Mesenchymal stem cell (in vitro differentiated cells and primary cell): Measurements from ENCODE around the gene NOD2.
A peak's percentile ranks its signal among the peaks of the same experiment; 100 is the strongest.

Experiments
- DNase-seq: peaks from one replicate; pipeline ENCODE4 v3.0.0-alpha.2; 2013
- H2AFZ ChIP-seq: one replicate; pipeline ENCODE4 v1.6.1; 2013; ENCODE audit warnings: low read depth, mild to moderate bottlenecking, control low read depth, inconsistent platforms, low read length, moderate library complexity
- H2AK5ac ChIP-seq: 2 replicates; pipeline ENCODE4 v1.6.1; 2013; ENCODE audit warnings: low read length, moderate library complexity, mild to moderate bottlenecking, inconsistent platforms; ENCODE audit not compliant: severe bottlenecking
- H2BK120ac ChIP-seq: one replicate; pipeline ENCODE4 v1.6.1; 2013; ENCODE audit warnings: low read depth, mild to moderate bottlenecking, inconsistent platforms, low read length, moderate library complexity
- H2BK12ac ChIP-seq, 2 experiments: one replicate each; pipeline ENCODE4 v1.6.1; 2013; ENCODE audit warnings: inconsistent platforms in 2 of 2, low read length in 2 of 2, mild to moderate bottlenecking in 2 of 2, moderate library complexity in 2 of 2, control low read depth in 1 of 2
- H2BK15ac ChIP-seq: one replicate; pipeline ENCODE4 v1.6.1; 2013; ENCODE audit warnings: mild to moderate bottlenecking, low read depth, inconsistent platforms; ENCODE audit not compliant: poor library complexity, severe bottlenecking
- H2BK5ac ChIP-seq: 2 replicates; pipeline ENCODE4 v1.6.1; 2013; ENCODE audit warnings: low read depth, mild to moderate bottlenecking, low read length, control low read depth, inconsistent platforms; ENCODE audit not compliant: poor library complexity, severe bottlenecking
- H3K14ac ChIP-seq, 2 experiments: one replicate each; pipeline ENCODE4 v1.6.1; 2013; ENCODE audit warnings: inconsistent platforms in 2 of 2, low read length in 2 of 2, control low read depth in 1 of 2, mild to moderate bottlenecking in 1 of 2, moderate library complexity in 1 of 2
- H3K18ac ChIP-seq, 2 experiments: one replicate each; pipeline ENCODE4 v1.6.1; 2013; ENCODE audit warnings: inconsistent platforms in 2 of 2, low read length in 2 of 2, control low read depth in 1 of 2, low read depth in 1 of 2, mild to moderate bottlenecking in 1 of 2
- H3K23ac ChIP-seq, 2 experiments: one replicate each; pipeline ENCODE4 v1.6.1; 2013; ENCODE audit warnings: inconsistent platforms in 2 of 2, low read length in 2 of 2, mild to moderate bottlenecking in 2 of 2, moderate library complexity in 2 of 2, control low read depth in 1 of 2
- H3K27ac ChIP-seq: 2 replicates; pipeline ENCODE4 v1.5.1; 2013; ENCODE audit warnings: mild to moderate bottlenecking, moderate library complexity, low read length, control low read depth, inconsistent platforms; ENCODE audit not compliant: poor library complexity, severe bottlenecking
- H3K27me3 ChIP-seq, 2 experiments: 2 replicates each; pipeline versions ENCODE4 v1.6.1 to v1.7.0; 2013; ENCODE audit warnings: low read length in 2 of 2, mild to moderate bottlenecking in 2 of 2, moderate library complexity in 2 of 2, control low read depth in 1 of 2, inconsistent platforms in 1 of 2; ENCODE audit not compliant: control insufficient read depth in 1 of 2, insufficient read depth in 1 of 2
- H3K36me3 ChIP-seq, 2 experiments: 2 replicates each; pipeline versions ENCODE4 v1.6.1 to v1.7.0; 2013; ENCODE audit warnings: low read length in 2 of 2, control low read depth in 1 of 2, inconsistent platforms in 1 of 2, low read depth in 1 of 2, mild to moderate bottlenecking in 1 of 2; ENCODE audit not compliant: insufficient read depth in 2 of 2, control insufficient read depth in 1 of 2
- H3K4ac ChIP-seq, 2 experiments: one replicate each; pipeline ENCODE4 v1.6.1; 2013; ENCODE audit warnings: inconsistent platforms in 2 of 2, low read length in 2 of 2, mild to moderate bottlenecking in 2 of 2, moderate library complexity in 2 of 2, control low read depth in 1 of 2, low read depth in 1 of 2
- H3K4me1 ChIP-seq: 2 replicates; pipeline ENCODE4 v1.6.1; 2013; ENCODE audit warnings: low read depth, low read length, control low read depth; ENCODE audit not compliant: control insufficient read depth, insufficient read depth
- H3K4me2 ChIP-seq: 2 replicates; pipeline ENCODE4 v1.6.1; 2013; ENCODE audit warnings: low read length, mild to moderate bottlenecking, inconsistent platforms; ENCODE audit not compliant: poor library complexity, severe bottlenecking
- H3K4me3 ChIP-seq, 2 experiments: 2 replicates each; pipeline versions ENCODE4 v1.5.1 to v1.7.0; 2013; ENCODE audit warnings: low read length in 2 of 2, mild to moderate bottlenecking in 2 of 2, control low read depth in 1 of 2, low read depth in 1 of 2; ENCODE audit not compliant: insufficient read depth in 1 of 2
- H3K79me1 ChIP-seq: replicated peaks from 2 replicates; pipeline ENCODE4 v1.6.1; 2013; ENCODE audit warnings: mild to moderate bottlenecking, control low read depth, low read length, inconsistent platforms; ENCODE audit not compliant: poor library complexity, severe bottlenecking
- H3K9ac ChIP-seq: 2 replicates; pipeline ENCODE4 v1.7.0; 2013; ENCODE audit warnings: mild to moderate bottlenecking, low read length, moderate library complexity
- H3K9me3 ChIP-seq: 2 replicates; pipeline ENCODE4 v1.7.0; 2013; ENCODE audit warnings: mild to moderate bottlenecking, low read length; ENCODE audit not compliant: control insufficient read depth
- H4K8ac ChIP-seq: one replicate; pipeline ENCODE4 v1.6.1; 2013; ENCODE audit warnings: inconsistent platforms, mild to moderate bottlenecking, low read length, moderate library complexity
- H4K91ac ChIP-seq: one replicate; pipeline ENCODE4 v1.6.1; 2013; ENCODE audit warnings: mild to moderate bottlenecking, low read length, inconsistent platforms
- WGBS: methylation state at CpG from one replicate; pipeline ENCODE4 v1.1.7; 2013; ENCODE audit warnings: mixed read lengths; 5-methylcytosine and 5-hydroxymethylcytosine counted together

Gene NOD2

DNA sequence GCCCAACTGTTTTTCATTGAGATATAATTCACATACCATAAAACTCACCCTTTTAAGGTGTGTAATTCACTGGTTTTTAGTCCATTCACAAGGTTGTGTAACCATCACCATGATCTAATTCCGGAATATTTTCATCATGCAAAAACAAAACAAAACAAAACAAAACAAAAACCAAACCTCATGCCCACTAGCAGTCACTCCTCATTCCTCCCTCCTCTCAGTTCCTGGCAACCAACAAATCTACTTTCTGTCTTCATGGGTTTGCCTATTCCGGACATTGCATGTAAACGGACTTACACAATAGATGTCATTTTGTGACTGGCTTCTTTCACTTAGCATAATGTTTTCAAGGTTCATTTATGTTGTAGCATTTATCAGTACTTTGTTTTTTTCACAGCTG is 4.5 kb upstream of the NOD2 start:
- H3K27me3 ChIP-seq, result peaks cover 20 to 32% of the 10 kb centered on the region in 2 experiments
- WGBS, result 85% methylated on average over 2 of the region's 3 CpGs
- no peak overlapping the region for H2AK5ac ChIP-seq
- H3K79me1 ChIP-seq, result no peaks in the 10 kb centered on the region
- H2BK15ac ChIP-seq, result no peak overlapping the region
- no peak overlapping the region for H4K8ac ChIP-seq
- no peak overlapping the region for H3K14ac ChIP-seq
- no peaks in the 10 kb centered on the region for H3K9me3 ChIP-seq
- no peak overlapping the region for H3K18ac ChIP-seq
- H2BK5ac ChIP-seq, result no peak overlapping the region
- H3K27ac ChIP-seq, result no peak overlapping the region
- no peak for DNase-seq
- no peak overlapping the region for H4K91ac ChIP-seq
- no peak overlapping the region for H2AFZ ChIP-seq
- no peak overlapping the region for H3K4ac ChIP-seq
- no peaks in the 10 kb centered on the region for H3K36me3 ChIP-seq
- no peak overlapping the region for H2BK12ac ChIP-seq
- no peak overlapping the region for H2BK120ac ChIP-seq
- no peak overlapping the region for H3K4me2 ChIP-seq
- H3K9ac ChIP-seq, result no peak overlapping the region
- H3K23ac ChIP-seq, result no peak overlapping the region
- H3K4me3 ChIP-seq, result no peak overlapping the region
- H3K4me1 ChIP-seq, result peaks cover 11% of the 10 kb centered on the region

DNA sequence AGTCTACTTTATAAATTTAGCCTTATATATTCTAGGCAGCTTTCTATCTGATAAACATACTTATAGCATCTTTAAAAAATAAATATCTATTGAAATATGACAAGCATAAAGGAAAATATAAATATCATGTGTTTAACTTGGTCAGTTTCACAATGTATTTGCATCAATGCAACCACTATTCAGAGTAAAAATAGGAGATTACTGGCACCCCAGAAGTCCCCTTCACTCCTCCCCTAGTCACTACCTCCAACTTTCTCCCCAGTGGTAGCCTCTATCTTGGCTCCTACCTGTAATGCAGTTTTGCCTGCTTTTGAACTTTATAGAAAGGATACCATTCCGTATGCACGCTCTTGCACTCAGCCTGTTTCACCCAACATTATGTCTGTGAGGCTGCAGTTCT is 3.2 kb upstream of the NOD2 start:
- no peak overlapping the region for H3K4me3 ChIP-seq
- no peak overlapping the region for H4K8ac ChIP-seq
- H2AK5ac ChIP-seq, result no peak overlapping the region
- H3K9ac ChIP-seq, result no peak overlapping the region
- H3K14ac ChIP-seq, result no peak overlapping the region
- H3K36me3 ChIP-seq, result no peaks in the 10 kb centered on the region
- H3K27ac ChIP-seq, result no peak overlapping the region
- H2AFZ ChIP-seq, result no peak overlapping the region
- no CpG with 5 or more reads among the region's 2 CpGs for WGBS
- H3K4ac ChIP-seq, result no peak overlapping the region
- no peaks in the 10 kb centered on the region for H3K79me1 ChIP-seq
- no peak for DNase-seq
- H4K91ac ChIP-seq, result no peak overlapping the region
- no peak overlapping the region for H3K18ac ChIP-seq
- H3K9me3 ChIP-seq, result no peaks in the 10 kb centered on the region
- no peak overlapping the region for H2BK120ac ChIP-seq
- H3K23ac ChIP-seq, result no peak overlapping the region
- H3K4me1 ChIP-seq, result peaks cover 11% of the 10 kb centered on the region
- H3K4me2 ChIP-seq, result no peak overlapping the region
- H2BK5ac ChIP-seq, result no peak overlapping the region
- H2BK15ac ChIP-seq, result no peak overlapping the region
- H3K27me3 ChIP-seq, result peaks cover 31 to 39% of the 10 kb centered on the region in 2 experiments
- H2BK12ac ChIP-seq, result no peak overlapping the region

GRCh38 chr16:50692644-50692998 is 785 bp upstream of the NOD2 start:
- H2AFZ ChIP-seq, result no peak overlapping the region
- no peak overlapping the region for H2BK120ac ChIP-seq
- H4K91ac ChIP-seq, result peak overlapping the region; percentile 44
- H3K4me1 ChIP-seq, result peaks cover 15% of the 10 kb centered on the region
- no peak overlapping the region for H3K9ac ChIP-seq
- peaks cover 29 to 32% of the 10 kb centered on the region in 2 experiments for H3K27me3 ChIP-seq
- DNase-seq, result no peak
- no peak overlapping the region for H3K4me2 ChIP-seq
- no peak overlapping the region for H2BK15ac ChIP-seq
- H3K14ac ChIP-seq, result peak overlapping the region in 1 of 2 experiments; percentile 13
- no peak overlapping the region for H3K4me3 ChIP-seq
- no peaks in the 10 kb centered on the region for H3K79me1 ChIP-seq
- no peak overlapping the region for H3K4ac ChIP-seq
- no peak overlapping the region for H3K27ac ChIP-seq
- H3K23ac ChIP-seq, result no peak overlapping the region
- H3K18ac ChIP-seq, result no peak overlapping the region
- no peaks in the 10 kb centered on the region for H3K9me3 ChIP-seq
- H4K8ac ChIP-seq, result no peak overlapping the region
- H2BK12ac ChIP-seq, result no peak overlapping the region
- no peak overlapping the region for H2BK5ac ChIP-seq
- WGBS, result 91% methylated on average over 4 of the region's 4 CpGs
- H3K36me3 ChIP-seq, result no peaks in the 10 kb centered on the region
- no peak overlapping the region for H2AK5ac ChIP-seq

DNA sequence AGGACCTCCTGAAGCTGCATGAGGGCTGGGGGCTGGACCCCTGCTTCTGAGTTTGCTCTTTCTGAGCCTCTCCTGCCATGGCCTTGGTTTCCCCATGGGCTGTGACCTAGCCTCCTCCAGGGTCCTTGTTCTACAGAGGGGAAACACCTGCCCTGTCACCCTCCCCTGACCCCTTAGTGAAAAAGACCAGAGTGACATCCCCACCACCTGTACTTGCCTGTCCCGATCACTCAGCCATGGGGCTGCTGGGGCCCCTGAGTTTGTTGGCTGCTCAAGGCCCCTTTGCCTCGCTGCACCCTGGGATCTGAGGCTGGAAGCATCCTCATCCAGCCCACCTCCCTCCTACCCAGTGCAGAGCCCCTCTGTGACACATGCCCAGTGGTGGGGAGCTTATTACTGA is 800 bp downstream of the NOD2 start:
- Histone ChIP-seq H2AFZ (no peak overlapping the region), H3K4me2 (no peak overlapping the region), H3K14ac (no peak overlapping the region), H2BK120ac (no peak overlapping the region), H3K36me3 (no peaks in the 10 kb centered on the region), H3K23ac (no peak overlapping the region), H2BK15ac (no peak overlapping the region), H3K18ac (no peak overlapping the region), H3K4ac (no peak overlapping the region), H3K27ac (no peak overlapping the region), H3K9ac (no peak overlapping the region), H3K79me1 (no peaks in the 10 kb centered on the region), H3K4me1 (peaks cover 18% of the 10 kb centered on the region), H4K8ac (no peak overlapping the region), H3K4me3 (no peak overlapping the region), H3K9me3 (no peaks in the 10 kb centered on the region), H2AK5ac (no peak overlapping the region), H2BK12ac (no peak overlapping the region), H2BK5ac (no peak overlapping the region), H3K27me3 (peaks cover 26 to 27% of the 10 kb centered on the region in 2 experiments), H4K91ac (no peak overlapping the region)
- no peak for DNase-seq
- 88% methylated on average over 2 of the region's 2 CpGs for WGBS
